Prostate gland (tissue), 2 donors: ENCODE results near the gene FLT1.

Source experiments
- CTCF ChIP-seq, 4 experiments: fragments of 200-600 bp in 2 of 4; fragments of 450-650 bp in 2 of 4; sonication (generic) in 2 of 4; IDR thresholded peaks; 1 replicate in 3 of 4; 2 replicates in 1 of 4; pipeline ENCODE4 v1.5.1; 2016 to 2019; ENCODE audit warnings: antibody characterized with exemption in 4 of 4, mild to moderate bottlenecking in 2 of 4, moderate library complexity in 2 of 4
- POLR2A ChIP-seq: fragments of 450-650 bp; IDR thresholded peaks from one replicate; pipeline ENCODE4 v1.6.1; 2016; ENCODE audit warnings: antibody characterized with exemption, mild to moderate bottlenecking
- POLR2AphosphoS5 ChIP-seq: sonication (generic); formaldehyde crosslinking; IDR thresholded peaks from one replicate; pipeline ENCODE4 v1.6.1; 2017; ENCODE audit warnings: antibody characterized with exemption

- TF ChIP-seq CTCF (IDR thresholded peaks at IDR 0.05) (no peak), POLR2A (no peak), POLR2AphosphoS5 (no peak)
Measured at GRCh38 chr13:28412981-28413380, 81.9 kb downstream of the FLT1 start.
